Stimulated activated CD4-positive, alpha-beta T cell treated with anti-CD3 and anti-CD28 coated beads, Interleukin-2, amount 100 ng/mL, for 48 hours (primary cell): ENCODE measurements around the gene RFFL.
"Not testable (repeated sequence)": the region's sequence is repeated elsewhere in the genome, so short reads cannot be mapped to it uniquely, and the experiment has no call there.

Source experiments
- DNase-seq, 2 donors: peaks; one replicate each; pipeline ENCODE4 v3.0.0-alpha.2; 2020

RFFL gene

GRCh38 chr17:35063514-35064223, at the start of gene RFFL:
Gene RFFL, minus strand, starts transcription at chr17:35063707. Its CDS starts 37,154 bp downstream, at chr17:35026553.
- peak; percentile 71 to 75 for DNase-seq

- DNase-seq = not testable (repeated sequence)
These were observed 47.3 kb upstream of the RFFL start for GRCh38 chr17:35110791-35111190.

GRCh38 chr17:35104844-35105450, 41.4 kb upstream of the RFFL start:
- DNase-seq = no peak

GRCh38 chr17:35103271-35103670, 39.8 kb upstream of the RFFL start:
- no peak for DNase-seq

- no peak for DNase-seq
These were observed 38.2 kb upstream of the RFFL start for GRCh38 chr17:35101725-35102124.

GRCh38 chr17:35101036-35101435, 37.5 kb upstream of the RFFL start:
- DNase-seq = no peak

GRCh38 chr17:35099908-35100307, 36.4 kb upstream of the RFFL start:
- no peak for DNase-seq

- DNase-seq = no peak
These were observed 34.3 kb upstream of the RFFL start for GRCh38 chr17:35097776-35098175.

GRCh38 chr17:35095741-35096140, 32.2 kb upstream of the RFFL start:
- DNase-seq = no peak

GRCh38 chr17:35094902-35095301, 31.4 kb upstream of the RFFL start:
- no peak for DNase-seq

GRCh38 chr17:35090707-35091106, 27.2 kb upstream of the RFFL start:
- DNase-seq = not testable (repeated sequence)

- peak in 1 of 2 donors; percentile 46 for DNase-seq
These were observed 26.2 kb upstream of the RFFL start for GRCh38 chr17:35089586-35090296.

- DNase-seq = peak; percentile 84 to 95
These were observed 25.5 kb upstream of the RFFL start for GRCh38 chr17:35088881-35089585.

GRCh38 chr17:35088356-35088880, 24.9 kb upstream of the RFFL start:
- no peak for DNase-seq

- DNase-seq = peak in 1 of 2 donors; percentile 20
These were observed 24.3 kb upstream of the RFFL start for GRCh38 chr17:35087731-35088355.

- DNase-seq = no peak
These were observed 23.5 kb upstream of the RFFL start for GRCh38 chr17:35086931-35087573.

- no peak for DNase-seq
These were observed 22.7 kb upstream of the RFFL start for GRCh38 chr17:35086164-35086563.

GRCh38 chr17:35084987-35085386, 21.5 kb upstream of the RFFL start:
- DNase-seq = no peak

- no peak for DNase-seq
These were observed 19.6 kb upstream of the RFFL start for GRCh38 chr17:35083071-35083470.

GRCh38 chr17:35082073-35082657, 18.7 kb upstream of the RFFL start:
- no peak for DNase-seq

- DNase-seq = no peak
These were observed 18.1 kb upstream of the RFFL start for GRCh38 chr17:35081638-35082037.

- DNase-seq = no peak
These were observed 17.0 kb upstream of the RFFL start for GRCh38 chr17:35080536-35080935.
